ENCODE data around the gene OR56A5. TPM values are rescaled to one million over a fixed set of nuclear protein-coding genes. Genes with fewer than 3 reads are reported as not detected.

The OR56A5 gene
- total RNA-seq, 1 experiment from 2014 or later = not detected

DNA sequence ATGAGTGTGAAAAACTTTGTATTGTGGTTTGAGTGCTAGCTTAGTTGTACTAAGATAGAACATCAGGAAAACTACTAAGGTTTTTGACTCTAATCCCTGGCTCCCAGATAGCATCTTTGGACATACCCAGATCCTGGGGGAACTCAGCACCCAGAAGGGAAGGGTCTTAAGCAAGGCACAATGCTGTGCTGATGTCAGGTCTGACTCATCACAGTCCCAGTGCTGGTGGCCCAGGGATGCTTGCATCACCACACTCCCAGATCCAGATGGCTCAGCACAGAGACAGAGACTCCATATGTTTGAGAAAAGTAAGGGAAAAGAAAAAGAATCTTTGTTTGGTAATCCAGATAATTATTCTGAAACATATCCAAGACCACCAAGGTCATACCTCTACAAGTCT, 44.5 kb downstream of the OR56A5 start:
- H3K4me1 ChIP-seq (replicated peaks) = no peaks in the 10 kb centered on the region
- DNase-seq (ENCODE audit: low read depth in 1 of 2, low spot score in 2 of 2) = no peak
- no peak overlapping the region for H3K27ac ChIP-seq
- no peaks in the 10 kb centered on the region for H3K9me3 ChIP-seq (replicated peaks)
- H3K27me3 ChIP-seq (replicated peaks) = no peaks in the 10 kb centered on the region
- no peak overlapping the region for H3K4me3 ChIP-seq
- H3K36me3 ChIP-seq = no peaks in the 10 kb centered on the region

DNA sequence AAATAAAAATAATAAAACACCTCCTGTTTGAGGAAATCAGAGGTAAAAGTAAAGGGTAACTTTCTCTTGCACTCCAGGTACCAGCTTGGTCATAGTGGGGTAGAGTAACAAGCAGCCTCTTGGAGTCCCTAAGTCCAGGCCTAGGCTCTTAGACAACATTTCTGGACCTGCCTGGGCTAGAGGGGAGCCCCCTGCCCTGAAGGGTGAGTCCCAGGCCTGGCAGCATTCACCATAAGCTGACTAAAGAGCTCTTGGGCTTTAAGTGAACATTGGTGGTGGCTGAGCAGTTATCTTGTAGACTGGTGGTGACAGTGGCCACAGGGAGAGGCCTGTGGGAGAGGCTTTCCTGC, 44.9 kb downstream of the OR56A5 start:
- Histone ChIP-seq H3K36me3 (no peaks in the 10 kb centered on the region), H3K27ac (no peak overlapping the region), H3K9me3 (replicated peaks) (no peaks in the 10 kb centered on the region), H3K4me3 (no peak overlapping the region), H3K4me1 (replicated peaks) (no peaks in the 10 kb centered on the region), H3K27me3 (replicated peaks) (no peaks in the 10 kb centered on the region)
- DNase-seq (ENCODE audit: low read depth in 1 of 2, low spot score in 2 of 2) = no peak

DNA sequence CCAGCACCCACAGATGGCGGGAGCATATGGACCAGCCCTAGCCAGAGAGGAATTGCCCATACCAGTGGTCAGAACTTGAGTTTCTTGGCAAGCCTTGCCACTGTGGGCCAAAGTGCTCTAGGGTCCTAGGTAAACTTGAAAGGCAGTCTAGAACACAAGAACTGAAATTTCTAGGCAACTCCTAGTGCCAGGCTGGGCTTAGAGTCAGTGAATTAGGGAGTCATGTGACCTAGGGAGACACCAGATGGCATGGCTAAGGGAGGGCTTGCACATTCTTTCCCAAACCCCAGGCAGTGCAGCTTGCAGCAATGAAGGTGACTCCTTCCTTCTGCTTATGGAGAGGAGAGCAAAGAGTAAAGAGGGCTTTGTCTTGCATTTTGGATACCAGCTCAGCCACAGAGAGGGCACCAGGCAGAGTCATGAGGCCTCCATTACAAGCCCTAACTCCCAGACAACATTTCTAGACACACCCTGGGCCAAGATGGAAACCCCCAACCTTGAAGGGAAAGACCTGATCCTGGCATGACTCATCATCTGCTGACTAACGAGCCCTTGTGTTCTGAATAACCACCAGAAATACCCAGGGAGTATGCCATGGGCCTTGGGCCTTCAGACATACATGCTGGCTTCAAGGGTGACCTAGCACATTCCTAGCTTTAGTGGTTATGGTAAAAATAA, 45.4 kb downstream of the OR56A5 start:
- H3K27ac ChIP-seq = no peak overlapping the region
- H3K4me3 ChIP-seq = no peak overlapping the region

More for the DNA sequence above, 45.4 kb downstream of the OR56A5 start:
- no peaks in the 10 kb centered on the region for H3K27me3 ChIP-seq (replicated peaks)
- no peaks in the 10 kb centered on the region for H3K9me3 ChIP-seq (replicated peaks)
- DNase-seq (ENCODE audit: low read depth in 1 of 2, low spot score in 2 of 2) = no peak
- H3K4me1 ChIP-seq (replicated peaks) = no peaks in the 10 kb centered on the region
- H3K36me3 ChIP-seq = no peaks in the 10 kb centered on the region

Other genes with a start within 250 kb of the OR56A5 start
- gene OR56B1, start 232.0 kb downstream of the OR56A5 start, total RNA-seq (2014; rRNA removed; shearing (Covaris generic)) = not detected in 2 replicates
- not detected in 2 replicates for gene OR52N4, start 214.3 kb downstream of the OR56A5 start, total RNA-seq (2014; rRNA removed; shearing (Covaris generic))
- gene OR52N5, start 185.1 kb downstream of the OR56A5 start, total RNA-seq (2014; rRNA removed; shearing (Covaris generic)) = not detected in 2 replicates
- gene OR52N1, start 177.2 kb downstream of the OR56A5 start, total RNA-seq (2014; rRNA removed; shearing (Covaris generic)) = not detected in 2 replicates
- not detected in 2 replicates for gene OR52N2, start 159.6 kb downstream of the OR56A5 start, total RNA-seq (2014; rRNA removed; shearing (Covaris generic))
- not detected in 2 replicates for gene OR52E6, start 126.6 kb downstream of the OR56A5 start, total RNA-seq (2014; rRNA removed; shearing (Covaris generic))
- gene OR52E8, start 110.8 kb downstream of the OR56A5 start, total RNA-seq (2014; rRNA removed; shearing (Covaris generic)) = not detected in 2 replicates
- gene OR52E4, start 87.9 kb downstream of the OR56A5 start, total RNA-seq (2014; rRNA removed; shearing (Covaris generic)) = not detected in 2 replicates
- not detected in 2 replicates for gene OR52E5, start 75.3 kb downstream of the OR56A5 start, total RNA-seq (2014; rRNA removed; shearing (Covaris generic))
- gene OR56A3, start 26.2 kb downstream of the OR56A5 start, total RNA-seq (2014; rRNA removed; shearing (Covaris generic)) = not detected in 2 replicates
- not detected in 2 replicates for gene OR52L1, start 18.5 kb upstream of the OR56A5 start, total RNA-seq (2014; rRNA removed; shearing (Covaris generic))
- gene OR56A4, start 38.5 kb upstream of the OR56A5 start, total RNA-seq (2014; rRNA removed; shearing (Covaris generic)) = not detected in 2 replicates
- gene OR56A1, start 62.3 kb upstream of the OR56A5 start, total RNA-seq (2014; rRNA removed; shearing (Covaris generic)) = not detected in 2 replicates
- gene OR56B4, start 139.2 kb upstream of the OR56A5 start, total RNA-seq (2014; rRNA removed; shearing (Covaris generic)) = not detected in 2 replicates
- not detected in 2 replicates for gene OR52B2, start 201.8 kb upstream of the OR56A5 start, total RNA-seq (2014; rRNA removed; shearing (Covaris generic))
- gene OR52W1, start 230.7 kb upstream of the OR56A5 start, total RNA-seq (2014; rRNA removed; shearing (Covaris generic)) = not detected in 2 replicates
- gene C11orf42, start 237.1 kb upstream of the OR56A5 start, total RNA-seq (2014; rRNA removed; shearing (Covaris generic)) = not detected in 2 replicates

Data from SJSA1 (cell line).